Measurements from ENCODE around the gene FXYD6.

The FXYD6 gene

DNA sequence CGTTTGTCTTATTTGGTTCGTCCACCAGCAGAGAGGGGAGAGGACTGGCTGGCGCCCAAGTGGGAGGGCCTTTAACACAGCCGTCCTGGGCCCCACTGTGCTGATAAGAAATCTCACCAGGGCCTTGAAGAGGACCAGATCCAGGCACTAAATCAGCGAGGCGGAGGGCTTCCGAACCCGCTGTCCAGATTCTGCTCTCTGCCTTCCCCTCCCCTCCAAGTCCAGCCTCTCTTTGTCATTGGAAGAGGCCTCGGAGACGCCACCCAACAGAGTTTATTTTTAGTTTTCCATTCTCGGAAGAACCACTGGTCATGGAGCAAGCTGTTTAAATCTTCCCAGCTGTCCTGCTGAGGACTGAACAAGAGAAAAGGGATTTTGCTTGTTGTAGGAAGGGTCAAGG lies 9.3 kb upstream of the FXYD6 start:
- no peak for DNase-seq (ENCODE audit: low read depth in 2 of 2)

DNA sequence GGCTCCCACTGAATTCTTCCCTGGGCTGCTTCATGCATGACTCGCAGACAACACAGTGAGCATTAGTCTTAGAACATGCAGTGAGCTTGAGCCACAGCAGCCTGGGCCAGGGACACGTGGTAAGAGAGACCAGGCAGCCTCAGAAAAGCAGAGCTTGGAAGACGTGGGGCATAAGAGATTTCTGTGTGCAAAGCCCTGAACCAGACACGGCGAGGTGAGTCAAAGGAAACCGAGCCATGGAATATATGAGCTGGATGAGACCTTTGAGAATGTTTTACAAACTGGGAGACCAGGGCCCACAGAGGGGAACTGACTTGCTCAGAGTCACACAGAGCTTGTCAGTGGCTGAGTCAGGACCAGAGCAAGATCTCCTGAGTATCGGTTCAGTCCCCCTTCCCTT lies 8.5 kb upstream of the FXYD6 start:
- DNase-seq (ENCODE audit: low read depth in 2 of 2), result no peak

DNA sequence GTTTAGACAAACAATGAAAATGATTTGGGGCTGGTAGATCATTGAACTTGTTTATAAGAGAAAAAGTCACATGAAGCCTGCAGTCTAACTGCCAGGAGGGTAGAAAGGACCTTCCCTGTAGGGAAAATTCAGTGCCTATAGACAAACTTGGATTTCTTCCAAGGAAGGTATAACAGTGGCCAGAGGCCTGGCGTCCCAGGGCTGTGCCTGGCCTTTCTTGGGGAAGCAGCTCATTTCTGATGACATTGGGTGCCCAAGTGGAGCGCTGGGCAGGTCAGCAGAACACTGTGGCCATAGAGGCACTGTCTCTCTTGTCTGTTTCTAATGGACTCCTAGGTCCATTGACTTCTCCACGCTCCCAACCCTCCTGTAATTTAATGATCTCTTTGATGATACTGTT lies 6.6 kb upstream of the FXYD6 start:
- no peak for DNase-seq (ENCODE audit: low read depth in 2 of 2)

DNA sequence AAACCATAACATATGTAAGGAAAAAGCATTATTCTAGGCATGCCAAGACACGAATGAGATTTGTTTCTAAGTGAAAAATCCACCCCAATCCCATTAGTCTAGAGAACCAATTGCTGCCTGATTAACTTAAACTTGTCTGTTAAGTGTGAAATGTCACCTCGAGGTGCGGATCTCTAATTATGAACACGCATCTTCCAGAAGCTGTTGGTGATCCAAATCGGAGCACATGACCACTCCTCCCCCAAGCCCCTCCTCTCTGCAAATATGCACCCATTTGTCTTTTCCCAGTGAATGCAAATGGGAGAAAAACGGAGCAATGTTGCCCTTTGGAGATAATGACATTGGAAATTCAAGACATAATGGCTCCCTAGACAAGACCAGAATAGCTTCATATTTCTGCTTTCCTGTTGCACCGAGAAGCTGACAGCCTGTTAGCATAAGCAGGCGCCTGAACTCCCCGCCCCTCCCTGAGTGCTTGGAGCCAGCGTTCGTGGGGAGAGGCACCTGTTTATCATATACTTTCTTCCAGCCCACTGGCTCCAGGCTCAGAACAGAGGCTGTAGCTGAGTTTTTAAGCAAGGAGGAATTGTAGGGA lies 6.0 kb upstream of the FXYD6 start:
- DNase-seq (ENCODE audit: low read depth in 2 of 2), result no peak

DNA sequence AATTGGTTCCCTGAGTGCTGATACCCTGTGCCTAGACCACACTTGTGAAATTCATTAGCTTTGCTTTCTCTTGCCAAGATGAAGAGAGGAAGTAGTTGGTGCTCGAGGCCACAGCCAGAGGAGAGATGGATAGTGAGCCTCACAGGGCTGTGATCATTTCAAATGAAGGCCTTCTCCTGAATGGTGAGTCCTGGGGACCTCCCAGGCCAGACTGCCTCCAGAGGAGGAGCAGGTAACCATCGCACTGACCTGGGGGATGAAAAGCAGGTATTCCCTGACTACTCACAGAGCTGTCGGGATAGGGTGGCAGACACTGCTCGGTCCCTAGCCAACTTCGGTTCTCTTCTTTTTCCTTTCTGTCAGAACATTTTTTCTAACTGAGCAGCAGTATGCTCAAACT lies 4.8 kb upstream of the FXYD6 start:
- no peak for DNase-seq (ENCODE audit: low read depth in 2 of 2)

DNA sequence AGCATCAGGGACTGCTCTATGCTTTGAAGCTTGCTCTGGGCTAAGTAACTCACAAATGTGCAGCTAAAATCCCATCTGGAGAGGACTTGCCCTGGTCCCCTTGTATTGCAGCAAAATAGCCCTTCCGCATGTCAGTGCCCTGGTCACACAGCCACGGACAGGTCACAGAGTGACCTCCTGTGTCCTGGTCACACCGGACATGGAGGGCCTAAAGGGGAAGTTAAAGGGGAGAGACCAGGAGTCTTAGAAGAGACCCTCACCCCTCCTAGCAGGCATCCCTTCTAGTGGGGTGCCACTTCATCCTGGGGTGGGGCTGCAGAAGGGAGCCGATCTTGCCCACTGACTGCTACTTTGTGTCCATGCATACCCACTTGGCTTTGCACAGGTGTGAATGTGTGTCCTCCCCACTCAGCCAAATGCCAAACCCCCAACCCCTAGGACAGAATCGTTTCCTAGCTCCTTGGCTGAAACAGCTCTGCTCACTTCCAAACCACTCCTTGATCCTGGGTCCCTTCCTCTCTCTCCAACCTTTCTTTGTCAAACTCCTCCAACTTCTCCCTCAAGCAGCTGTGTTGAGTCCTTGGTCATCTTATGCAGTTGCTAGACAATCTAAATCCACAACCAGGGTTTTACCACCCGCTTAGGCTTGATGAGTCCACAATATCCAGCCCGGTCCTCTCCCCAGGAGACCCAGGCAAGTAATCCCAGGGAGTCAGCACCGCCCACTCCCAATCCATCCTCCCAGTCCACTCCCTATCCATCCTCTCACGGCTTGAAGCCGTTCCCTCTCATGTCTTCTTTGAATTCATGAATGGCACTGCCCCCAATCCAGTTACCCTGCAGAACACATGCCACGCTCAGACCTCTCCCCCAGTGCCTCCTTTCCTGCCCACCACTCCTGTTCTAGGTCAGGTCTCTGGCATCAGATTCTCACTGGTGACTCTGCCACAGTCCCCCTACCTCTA lies 3.3 kb upstream of the FXYD6 start:
- no peak for DNase-seq (ENCODE audit: low read depth in 2 of 2)

DNA sequence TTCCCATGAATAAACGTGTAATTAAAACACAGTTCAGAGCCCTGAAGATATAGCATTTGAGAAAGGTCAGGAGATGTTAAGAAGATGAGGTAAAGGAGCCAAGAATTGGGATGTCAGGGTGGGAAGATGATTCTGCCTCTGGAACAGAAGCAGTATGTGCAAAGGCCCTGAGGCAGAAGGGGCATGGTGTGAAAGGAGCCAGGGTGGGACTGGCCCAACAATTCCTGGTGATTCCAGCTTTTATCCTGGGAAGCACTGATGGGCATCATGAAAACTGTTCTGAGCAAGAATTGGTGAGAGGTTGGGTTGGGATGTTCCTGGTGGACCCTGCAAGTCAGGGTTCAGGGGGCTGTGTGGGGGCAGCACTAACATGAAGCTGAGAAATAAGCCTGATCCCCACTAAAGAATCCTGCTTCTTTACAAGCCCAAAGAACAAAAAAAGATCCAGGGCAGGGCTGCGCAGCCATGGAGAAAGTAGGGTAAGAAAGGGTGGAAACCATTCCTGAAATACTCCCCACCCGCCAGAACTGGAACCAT lies 2.5 kb upstream of the FXYD6 start:
- no peak for DNase-seq (ENCODE audit: low read depth in 2 of 2)

DNA sequence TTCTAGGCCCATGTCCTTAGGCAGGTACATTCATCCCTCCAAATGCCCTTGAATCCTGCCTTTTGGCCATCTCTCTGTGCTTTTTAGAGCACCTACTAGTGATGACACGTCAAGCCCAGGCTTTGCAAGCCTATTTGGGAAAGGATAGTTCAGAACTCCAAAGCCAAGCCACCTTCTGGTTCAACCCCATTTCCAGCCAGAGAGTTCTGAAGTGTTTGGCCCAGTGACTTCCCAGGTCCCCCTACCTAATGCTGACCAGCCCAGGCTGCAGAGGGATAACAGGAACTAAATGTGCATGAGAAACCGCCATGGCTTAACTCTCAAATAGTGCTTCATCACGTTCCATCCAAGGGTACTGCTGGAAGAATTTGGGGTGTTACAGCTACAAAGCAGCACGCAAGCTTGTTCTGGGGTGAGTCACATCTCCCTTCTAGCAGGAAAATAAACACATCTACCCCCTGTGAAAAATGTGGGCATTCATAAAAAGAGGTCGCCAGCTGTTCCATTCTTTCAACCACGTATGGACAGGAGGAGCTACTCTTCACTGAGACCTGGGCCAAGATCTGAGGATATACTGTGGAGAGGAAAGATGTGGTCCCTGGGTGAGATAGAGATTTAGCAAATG lies 2.0 kb upstream of the FXYD6 start:
- no peak for DNase-seq (ENCODE audit: low read depth in 2 of 2)

DNA sequence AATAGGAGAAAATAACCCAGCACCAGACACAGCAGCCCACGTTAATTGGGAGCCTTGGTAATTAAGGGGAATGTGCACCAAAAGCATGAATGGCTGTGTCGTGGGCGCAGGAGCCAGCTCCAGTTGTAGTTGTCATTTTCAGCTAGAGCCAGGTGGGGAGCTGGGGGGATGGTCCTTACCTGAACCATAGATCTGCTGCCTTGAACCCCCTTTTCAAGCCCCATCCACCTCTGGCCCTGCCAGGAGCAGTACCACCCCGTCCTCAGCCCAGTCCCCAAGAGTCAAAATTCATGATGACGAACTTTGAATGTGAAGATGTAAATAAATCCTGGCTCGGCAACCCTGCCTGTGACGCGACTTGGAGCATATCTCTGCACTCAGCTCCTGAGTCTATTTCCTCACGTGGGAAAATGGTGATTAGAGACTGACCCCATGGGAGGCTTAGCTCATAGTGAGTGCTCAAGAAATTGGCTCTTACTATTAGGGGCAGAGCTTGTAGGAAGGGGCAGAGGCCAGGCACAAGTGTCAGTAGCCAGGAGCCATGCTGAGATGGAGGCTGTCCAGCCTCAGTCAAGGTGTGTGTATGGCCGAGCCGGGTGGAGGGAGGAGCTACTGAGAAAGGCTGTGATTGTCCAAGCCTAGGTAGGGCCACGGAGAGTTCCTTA lies 794 bp upstream of the FXYD6 start:
- no peak for DNase-seq (ENCODE audit: low read depth in 2 of 2)

DNA sequence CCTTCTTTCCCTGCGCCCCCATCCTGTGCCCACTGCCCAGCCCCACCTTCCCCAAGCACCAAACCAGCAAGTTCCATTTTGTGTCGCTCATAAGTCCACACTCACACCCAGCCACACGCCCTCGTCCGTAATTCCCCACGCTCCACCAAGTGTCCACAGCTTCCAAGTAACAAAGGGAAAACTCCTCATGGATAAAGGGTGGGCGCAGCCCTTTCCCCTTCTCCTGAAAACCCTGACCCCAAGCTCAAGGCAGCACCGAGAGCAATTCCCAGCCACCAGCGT lies 458 bp downstream of the FXYD6 start:
- no peak for DNase-seq (ENCODE audit: low read depth in 2 of 2)

DNA sequence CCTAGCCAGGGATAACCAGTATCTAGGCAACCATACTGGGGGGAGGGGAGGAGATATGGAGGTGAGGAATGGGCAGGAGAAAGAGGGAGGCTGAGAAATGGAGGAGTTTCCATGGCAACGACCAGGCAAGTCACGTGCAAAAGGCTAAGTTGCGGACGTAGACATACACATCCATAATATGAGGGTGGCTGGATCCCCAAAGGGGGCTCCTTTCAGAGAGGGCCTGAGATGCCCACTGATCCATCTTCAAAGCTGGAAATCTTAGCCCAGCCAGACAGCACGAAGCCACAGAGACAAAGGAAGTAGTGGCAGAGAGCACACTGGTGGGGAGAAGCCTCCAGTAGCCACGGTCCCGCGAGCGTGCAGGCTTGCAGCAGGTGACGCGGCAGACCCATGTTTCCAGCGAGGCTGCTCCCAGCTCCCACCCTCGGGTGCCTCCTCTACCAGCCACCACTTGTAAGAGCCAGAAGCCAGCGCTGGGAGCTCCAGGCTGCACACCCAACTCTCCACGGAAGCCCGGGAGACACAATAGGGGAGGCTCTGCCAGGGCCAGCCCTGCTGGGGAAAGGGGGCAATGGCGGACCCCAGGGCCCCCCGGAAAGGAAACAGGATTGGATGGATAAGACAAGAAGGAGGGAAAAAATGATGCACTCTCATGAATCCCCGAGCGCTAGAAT lies 938 bp downstream of the FXYD6 start:
- DNase-seq (ENCODE audit: low read depth in 2 of 2), result no peak

DNA sequence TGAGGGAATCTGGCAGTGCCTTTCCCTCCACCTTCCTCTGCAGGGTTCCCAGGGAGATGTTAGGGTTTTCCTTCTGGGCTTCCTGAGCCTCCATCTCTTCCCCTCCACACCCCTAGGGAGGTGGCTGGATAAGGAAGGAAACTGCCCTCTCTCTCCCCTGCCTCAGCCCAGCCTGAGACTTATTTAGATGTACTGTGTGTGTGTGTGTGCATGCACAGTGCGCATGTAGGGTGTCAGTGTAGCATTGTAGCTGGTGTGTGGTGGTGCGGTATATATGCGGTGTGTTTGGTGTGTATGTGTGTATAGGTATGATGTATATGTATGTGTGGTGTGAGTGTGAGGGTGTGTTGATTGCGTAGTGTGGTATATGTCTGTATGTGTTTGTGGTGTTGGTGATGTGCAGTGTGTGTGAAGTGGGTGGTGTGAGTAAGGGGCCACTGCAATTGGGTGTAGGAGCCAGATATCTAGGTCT lies 1.5 kb downstream of the FXYD6 start:
- no peak for DNase-seq (ENCODE audit: low read depth in 2 of 2)

DNA sequence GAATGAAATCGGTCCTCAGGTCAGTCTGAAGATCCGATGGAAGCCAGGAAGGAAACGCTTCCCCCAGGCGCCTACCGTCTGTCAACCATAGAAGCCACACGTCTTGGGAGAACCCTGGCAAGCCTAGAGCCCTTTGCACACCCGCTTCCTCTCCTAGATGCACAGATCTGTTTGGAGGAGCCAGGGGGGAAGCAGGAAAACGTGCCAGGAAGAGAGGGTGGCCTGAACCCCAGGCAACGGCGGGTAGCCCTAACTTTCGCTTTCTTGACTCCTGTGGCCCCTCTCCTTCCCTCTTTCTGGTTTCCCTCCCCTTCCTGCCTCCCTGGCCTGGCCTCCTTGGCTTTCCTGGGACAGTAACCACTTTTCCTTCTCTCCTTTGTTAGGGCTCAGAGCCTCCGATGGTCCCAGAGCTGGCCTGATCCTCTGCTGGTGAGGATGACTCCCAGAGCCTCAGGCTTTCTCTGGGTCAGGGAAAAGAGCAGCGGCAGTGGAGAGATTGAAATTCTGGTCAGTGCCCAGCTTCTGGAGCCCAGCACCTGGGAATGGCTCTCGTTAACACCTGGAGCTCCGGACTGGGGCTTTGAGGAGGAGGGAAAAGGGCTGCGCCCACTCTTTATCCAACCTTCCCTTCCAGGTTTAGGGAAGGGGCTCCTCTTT lies 2.1 kb downstream of the FXYD6 start:
- no peak for DNase-seq (ENCODE audit: low read depth in 2 of 2)

DNA sequence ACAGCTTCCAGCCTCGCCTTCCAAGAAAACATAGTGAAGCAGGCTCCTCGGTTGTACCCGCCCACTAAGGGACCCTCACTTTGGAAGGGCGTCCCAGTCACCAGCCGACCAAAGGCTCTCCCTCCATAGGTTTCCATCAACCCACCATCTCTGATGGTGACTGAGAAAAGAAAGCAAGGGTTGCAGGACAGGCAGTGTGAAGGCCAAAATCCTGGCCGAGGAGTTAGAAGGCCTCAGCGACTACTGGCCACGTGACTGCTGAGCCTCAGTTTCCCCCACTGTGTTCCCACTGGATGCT lies 2.7 kb downstream of the FXYD6 start:
- no peak for DNase-seq (ENCODE audit: low read depth in 2 of 2)

DNA sequence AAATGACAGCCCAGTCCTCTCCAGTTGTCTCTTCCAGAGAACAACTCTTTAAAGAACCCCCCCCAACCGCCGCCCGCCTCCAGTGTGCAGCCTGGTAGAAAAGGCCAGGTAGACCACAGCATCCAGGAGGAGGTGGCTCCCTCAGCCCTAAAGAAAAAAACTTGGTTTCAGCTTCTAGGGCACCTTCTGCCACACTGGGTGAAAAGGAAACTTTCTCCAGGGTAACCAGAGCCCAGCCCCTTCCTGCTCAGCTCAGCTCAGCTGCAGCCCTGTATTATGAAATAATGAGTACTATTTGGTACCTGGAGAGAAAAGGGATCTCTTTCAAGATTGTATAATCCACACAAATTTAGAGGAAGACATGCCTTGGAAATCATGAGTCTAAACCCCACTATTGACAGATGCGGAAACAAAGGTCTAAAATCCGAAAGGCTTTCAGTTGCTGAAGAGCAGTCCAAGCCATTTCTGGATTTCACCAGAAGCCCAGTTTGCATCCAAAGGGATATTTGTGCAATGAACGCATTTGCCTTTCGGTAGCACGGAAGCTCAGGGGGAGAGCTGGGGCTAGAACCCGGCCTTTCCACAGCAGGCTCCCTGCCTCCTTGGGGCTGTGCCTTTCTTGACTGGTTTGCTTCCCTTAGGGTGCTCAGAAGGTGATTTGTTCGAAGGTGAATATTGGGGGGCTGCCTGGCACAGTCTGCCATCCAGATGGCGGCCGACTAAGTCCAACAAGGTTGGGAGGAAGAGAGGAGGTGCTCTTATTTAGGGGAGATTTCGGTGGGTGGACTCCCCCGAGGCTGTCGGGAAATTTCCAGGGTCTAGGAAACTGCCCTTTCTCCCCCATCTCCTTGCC lies 3.3 kb downstream of the FXYD6 start:
- no peak for DNase-seq (ENCODE audit: low read depth in 2 of 2)

DNA sequence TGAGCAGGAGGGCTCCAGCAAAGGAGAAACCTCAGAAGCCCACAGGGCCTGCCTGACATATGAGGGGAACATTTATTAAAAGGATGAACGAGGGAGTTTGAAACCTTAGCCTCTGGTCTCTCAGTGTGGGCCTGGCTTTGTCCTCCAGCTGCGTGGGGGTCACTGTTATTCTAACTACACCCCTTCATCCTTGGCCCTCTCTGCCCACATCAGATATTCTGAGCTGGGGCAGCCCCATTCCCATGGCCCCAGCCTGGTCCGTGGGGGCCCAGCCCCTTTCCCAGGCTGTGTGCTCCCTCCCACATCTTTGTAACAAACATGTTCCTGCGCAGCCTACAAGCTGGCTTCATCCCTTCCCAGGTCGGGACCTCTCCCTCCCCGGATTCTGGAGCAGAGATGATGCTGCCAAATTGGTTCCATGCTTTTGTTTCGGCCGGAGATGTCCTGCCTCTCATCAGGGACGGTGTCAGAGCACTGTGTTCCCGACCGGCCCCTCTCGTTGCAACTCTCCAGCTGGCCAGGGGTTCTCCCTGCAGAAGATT lies 4.0 kb downstream of the FXYD6 start:
- DNase-seq (ENCODE audit: low read depth in 2 of 2), result no peak

DNA sequence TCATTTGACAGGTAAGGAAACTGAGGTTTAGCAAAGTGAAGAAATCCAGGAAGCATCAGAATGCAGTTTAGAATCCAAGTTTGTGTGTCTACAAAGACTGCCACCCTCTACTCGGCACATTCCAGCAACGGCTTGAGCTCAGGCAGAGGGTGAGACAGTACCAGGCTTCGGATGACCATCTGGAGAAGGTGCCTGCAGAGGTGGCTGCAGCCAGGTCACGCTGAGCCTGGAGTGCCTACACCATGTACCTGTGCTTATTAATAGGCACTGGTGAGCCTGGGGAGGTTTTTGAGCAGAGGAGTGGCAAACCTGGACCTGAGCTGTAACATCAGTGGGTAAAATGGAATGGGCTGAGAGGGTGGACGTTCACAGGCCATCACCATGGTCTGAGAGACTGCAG lies 4.7 kb downstream of the FXYD6 start:
- no peak for DNase-seq (ENCODE audit: low read depth in 2 of 2)

DNA sequence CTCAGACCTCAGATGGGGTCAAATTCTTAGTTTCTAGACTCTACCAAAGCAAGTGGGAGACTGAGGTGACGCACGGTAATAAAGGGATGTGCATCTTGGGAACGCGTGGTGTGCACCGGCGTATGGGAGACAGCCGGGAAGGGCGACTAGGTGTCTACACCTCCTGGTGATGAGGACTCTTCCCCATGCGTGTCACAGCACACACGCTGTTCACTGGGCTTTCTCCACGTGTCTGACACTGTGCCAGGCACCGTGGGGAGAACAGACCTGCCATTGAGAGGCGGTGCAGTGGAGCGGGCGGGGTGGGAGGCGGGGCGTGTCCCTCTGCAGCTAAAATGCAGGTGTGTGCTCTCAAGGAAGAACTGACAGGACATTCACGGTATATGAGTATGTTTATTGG lies 5.3 kb downstream of the FXYD6 start:
- DNase-seq (ENCODE audit: low read depth in 2 of 2), result no peak

DNA sequence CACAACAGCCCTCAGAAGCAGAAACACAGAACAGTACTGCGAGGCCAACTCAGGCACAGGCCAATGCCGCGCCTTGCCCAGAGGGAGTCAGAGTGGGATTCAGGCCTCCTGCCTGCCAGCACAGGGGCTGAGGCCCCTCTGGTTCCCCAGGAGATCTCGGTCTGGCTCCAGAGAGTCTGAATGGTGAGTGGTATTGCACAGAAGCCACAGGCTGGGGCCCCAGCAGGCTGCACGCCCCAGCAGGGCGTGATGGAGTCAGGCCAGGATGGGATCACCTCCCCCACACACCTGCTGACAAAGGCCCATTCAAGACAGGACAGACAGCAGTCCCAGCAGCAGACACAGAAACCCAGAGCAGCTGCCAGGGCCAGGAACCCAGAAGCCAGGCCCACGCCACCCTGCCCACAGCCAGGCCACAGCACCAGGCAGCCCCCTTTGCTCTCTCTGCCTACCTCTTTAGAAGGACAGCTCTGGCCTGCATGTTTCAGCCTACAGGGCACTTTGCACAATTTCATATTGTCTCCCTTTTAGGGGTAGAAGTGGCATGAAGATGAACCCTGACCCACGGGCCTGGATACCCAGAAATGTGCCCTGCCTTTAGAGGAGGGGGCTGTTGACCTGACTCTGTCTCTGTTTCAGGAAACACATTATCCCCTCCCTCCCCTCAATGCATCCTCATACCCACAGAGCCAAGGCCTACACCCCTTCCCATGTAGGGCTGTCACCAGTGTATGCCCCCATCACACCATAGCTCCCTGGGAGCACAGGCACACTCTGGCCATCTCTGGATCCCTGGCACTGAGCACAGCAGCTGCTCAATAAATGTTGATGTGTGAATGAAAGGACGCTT lies 6.1 kb downstream of the FXYD6 start:
- DNase-seq (ENCODE audit: low read depth in 2 of 2), result no peak

Measured in stimulated activated CD8-positive, alpha-beta memory T cell treated with anti-CD3 and anti-CD28 coated beads, Interleukin-7, amount 100 ng/mL, for 1 hour (primary cell).